ENCODE results near the gene EHMT2.
A peak's percentile ranks its signal among the peaks of the same experiment; 100 is the strongest.

Gene EHMT2

GRCh38 chr6:31830886-31831335, 66.6 kb downstream of the EHMT2 start:
- in situ Hi-C loops (cut with HindIII; ENCODE audit: low sequenced_read_pairs) = no loop called here
- peak overlapping the region; percentile 72 for H3K4me3 ChIP-seq (ENCODE audit: low read depth, low read length)

More at GRCh38 chr6:31830886-31831335, 66.6 kb downstream of the EHMT2 start:
- TF ChIP-seq CTCF (IDR thresholded peaks at IDR 0.05; ENCODE audit: low read depth, low read length) = no peak
- no peak for DNase-seq (ENCODE audit: low read depth, low spot score)
